ENCODE results near the gene ROBO4.

Gene ROBO4

GRCh38 chr11:124897674-124898262 lies at the start of gene ROBO4:
TSS of gene ROBO4 (minus strand) at chr11:124897865. CDS start at chr11:124897795, 70 bp downstream.
- no peak for DNase-seq

- DNase-seq, result no peak
Observed at GRCh38 chr11:124946735-124947141, 49.1 kb upstream of the ROBO4 start.

- DNase-seq, result no peak
Observed at GRCh38 chr11:124945826-124946225, 48.2 kb upstream of the ROBO4 start.

GRCh38 chr11:124944565-124944964 lies 46.9 kb upstream of the ROBO4 start:
- DNase-seq, result no peak

GRCh38 chr11:124943741-124944140 lies 46.1 kb upstream of the ROBO4 start:
- DNase-seq, result no peak

- no peak for DNase-seq
Observed at GRCh38 chr11:124943254-124943616, 45.6 kb upstream of the ROBO4 start.

- no peak for DNase-seq
Observed at GRCh38 chr11:124942466-124943253, 45.0 kb upstream of the ROBO4 start.

- DNase-seq, result no peak
Observed at GRCh38 chr11:124941703-124942102, 44.0 kb upstream of the ROBO4 start.

- no peak for DNase-seq
Observed at GRCh38 chr11:124938970-124939369, 41.3 kb upstream of the ROBO4 start.

- DNase-seq, result no peak
Observed at GRCh38 chr11:124938206-124938765, 40.6 kb upstream of the ROBO4 start.

- no peak for DNase-seq
Observed at GRCh38 chr11:124937336-124937935, 39.8 kb upstream of the ROBO4 start.

- DNase-seq, result no peak
Observed at GRCh38 chr11:124935548-124936514, 38.2 kb upstream of the ROBO4 start, which contains the start of gene HEPACAM. TSS of gene HEPACAM (minus strand) at chr11:124936047. CDS start at chr11:124936006, 41 bp downstream.

GRCh38 chr11:124934862-124935547 lies 37.3 kb upstream of the ROBO4 start:
- no peak for DNase-seq

GRCh38 chr11:124930799-124931198 lies 33.1 kb upstream of the ROBO4 start:
- DNase-seq, result no peak

GRCh38 chr11:124928942-124929665 lies 31.4 kb upstream of the ROBO4 start:
- no peak for DNase-seq

- DNase-seq, result no peak
Observed at GRCh38 chr11:124923296-124923695, 25.6 kb upstream of the ROBO4 start.

- DNase-seq, result no peak
Observed at GRCh38 chr11:124922831-124923230, 25.2 kb upstream of the ROBO4 start.

GRCh38 chr11:124920870-124921609 lies 23.4 kb upstream of the ROBO4 start:
- DNase-seq, result no peak

- DNase-seq, result no peak
Observed at GRCh38 chr11:124920356-124920755, 22.7 kb upstream of the ROBO4 start.

- no peak for DNase-seq
Observed at GRCh38 chr11:124919898-124920297, 22.2 kb upstream of the ROBO4 start.

Measured in NCI-H1436 treated with DMSO at 0.1 percent for 48 hours (cell line).